Neural cell (in vitro differentiated cells): ENCODE results near the gene TRIM15.

Experiments used
- EZH2 ChIP-seq: fragments of 200-600, 300-800 bp; shearing (Covaris generic), sonication (generic); IDR thresholded peaks from 2 replicates; pipeline ENCODE4 v1.6.1; 2014; ENCODE audit warnings: antibody characterized with exemption, low read length, borderline replicate concordance, mild to moderate bottlenecking; ENCODE audit not compliant: insufficient read depth, poor library complexity, severe bottlenecking
- POLR2AphosphoS5 ChIP-seq: IDR thresholded peaks from 2 replicates; pipeline ENCODE4 v1.6.1; 2012
- SMC3 ChIP-seq: fragments of 450-650 bp; conservative IDR thresholded peaks from 2 replicates; pipeline ENCODE4 v1.6.1; 2014; ENCODE audit warnings: antibody characterized with exemption, mild to moderate bottlenecking, moderate library complexity; ENCODE audit not compliant: poor library complexity
- TAF1 ChIP-seq: IDR thresholded peaks from 2 replicates; pipeline ENCODE4 v1.6.1; 2012; ENCODE audit warnings: low read depth
- TF ChIP-seq, protein P1 (sequence below): fragments of 450-650 bp; IDR thresholded peaks from 2 replicates; pipeline ENCODE4 v1.5.1; 2014; ENCODE audit warnings: antibody characterized with exemption, mild to moderate bottlenecking, moderate library complexity; ENCODE audit not compliant: poor library complexity, severe bottlenecking
- TF ChIP-seq, protein P2 (sequence below): IDR thresholded peaks from 2 replicates; pipeline ENCODE4 v1.6.1; 2012; ENCODE audit warnings: borderline replicate concordance

DNA sequence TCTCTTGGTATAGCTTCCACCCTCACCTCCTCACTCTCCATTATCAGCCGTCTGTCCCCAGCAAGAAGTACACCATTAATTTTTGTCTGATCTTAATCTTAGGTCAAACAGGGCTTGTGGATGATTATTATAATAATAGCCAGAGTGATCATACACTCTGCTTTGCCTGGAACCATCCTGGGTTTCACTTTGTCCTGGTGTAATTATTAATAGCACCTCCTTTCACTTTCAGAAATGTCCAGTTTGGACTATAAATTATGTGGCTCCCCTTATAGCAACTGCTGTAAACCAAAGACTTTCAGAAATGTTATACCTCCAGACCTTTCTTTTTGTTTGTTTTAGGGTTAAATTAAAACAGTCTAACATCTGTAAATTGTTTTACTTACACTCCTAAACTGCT is 49.5 kb upstream of the TRIM15 start:
- TF ChIP-seq, protein P1, sequence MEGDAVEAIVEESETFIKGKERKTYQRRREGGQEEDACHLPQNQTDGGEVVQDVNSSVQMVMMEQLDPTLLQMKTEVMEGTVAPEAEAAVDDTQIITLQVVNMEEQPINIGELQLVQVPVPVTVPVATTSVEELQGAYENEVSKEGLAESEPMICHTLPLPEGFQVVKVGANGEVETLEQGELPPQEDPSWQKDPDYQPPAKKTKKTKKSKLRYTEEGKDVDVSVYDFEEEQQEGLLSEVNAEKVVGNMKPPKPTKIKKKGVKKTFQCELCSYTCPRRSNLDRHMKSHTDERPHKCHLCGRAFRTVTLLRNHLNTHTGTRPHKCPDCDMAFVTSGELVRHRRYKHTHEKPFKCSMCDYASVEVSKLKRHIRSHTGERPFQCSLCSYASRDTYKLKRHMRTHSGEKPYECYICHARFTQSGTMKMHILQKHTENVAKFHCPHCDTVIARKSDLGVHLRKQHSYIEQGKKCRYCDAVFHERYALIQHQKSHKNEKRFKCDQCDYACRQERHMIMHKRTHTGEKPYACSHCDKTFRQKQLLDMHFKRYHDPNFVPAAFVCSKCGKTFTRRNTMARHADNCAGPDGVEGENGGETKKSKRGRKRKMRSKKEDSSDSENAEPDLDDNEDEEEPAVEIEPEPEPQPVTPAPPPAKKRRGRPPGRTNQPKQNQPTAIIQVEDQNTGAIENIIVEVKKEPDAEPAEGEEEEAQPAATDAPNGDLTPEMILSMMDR: no peak
- no peak for TF ChIP-seq POLR2AphosphoS5
- TF ChIP-seq, protein P2, sequence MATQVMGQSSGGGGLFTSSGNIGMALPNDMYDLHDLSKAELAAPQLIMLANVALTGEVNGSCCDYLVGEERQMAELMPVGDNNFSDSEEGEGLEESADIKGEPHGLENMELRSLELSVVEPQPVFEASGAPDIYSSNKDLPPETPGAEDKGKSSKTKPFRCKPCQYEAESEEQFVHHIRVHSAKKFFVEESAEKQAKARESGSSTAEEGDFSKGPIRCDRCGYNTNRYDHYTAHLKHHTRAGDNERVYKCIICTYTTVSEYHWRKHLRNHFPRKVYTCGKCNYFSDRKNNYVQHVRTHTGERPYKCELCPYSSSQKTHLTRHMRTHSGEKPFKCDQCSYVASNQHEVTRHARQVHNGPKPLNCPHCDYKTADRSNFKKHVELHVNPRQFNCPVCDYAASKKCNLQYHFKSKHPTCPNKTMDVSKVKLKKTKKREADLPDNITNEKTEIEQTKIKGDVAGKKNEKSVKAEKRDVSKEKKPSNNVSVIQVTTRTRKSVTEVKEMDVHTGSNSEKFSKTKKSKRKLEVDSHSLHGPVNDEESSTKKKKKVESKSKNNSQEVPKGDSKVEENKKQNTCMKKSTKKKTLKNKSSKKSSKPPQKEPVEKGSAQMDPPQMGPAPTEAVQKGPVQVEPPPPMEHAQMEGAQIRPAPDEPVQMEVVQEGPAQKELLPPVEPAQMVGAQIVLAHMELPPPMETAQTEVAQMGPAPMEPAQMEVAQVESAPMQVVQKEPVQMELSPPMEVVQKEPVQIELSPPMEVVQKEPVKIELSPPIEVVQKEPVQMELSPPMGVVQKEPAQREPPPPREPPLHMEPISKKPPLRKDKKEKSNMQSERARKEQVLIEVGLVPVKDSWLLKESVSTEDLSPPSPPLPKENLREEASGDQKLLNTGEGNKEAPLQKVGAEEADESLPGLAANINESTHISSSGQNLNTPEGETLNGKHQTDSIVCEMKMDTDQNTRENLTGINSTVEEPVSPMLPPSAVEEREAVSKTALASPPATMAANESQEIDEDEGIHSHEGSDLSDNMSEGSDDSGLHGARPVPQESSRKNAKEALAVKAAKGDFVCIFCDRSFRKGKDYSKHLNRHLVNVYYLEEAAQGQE: no peak
- no peak for TF ChIP-seq EZH2
- TF ChIP-seq SMC3: no peak
- TF ChIP-seq TAF1: no peak
